ENCODE data around the gene MAN2A1. TPM values are rescaled to one million over a fixed set of nuclear protein-coding genes. Genes with fewer than 3 reads are reported as not detected.

Gene MAN2A1
- total RNA-seq, 1 experiment from 2014 or later = 51.0 TPM

DNA sequence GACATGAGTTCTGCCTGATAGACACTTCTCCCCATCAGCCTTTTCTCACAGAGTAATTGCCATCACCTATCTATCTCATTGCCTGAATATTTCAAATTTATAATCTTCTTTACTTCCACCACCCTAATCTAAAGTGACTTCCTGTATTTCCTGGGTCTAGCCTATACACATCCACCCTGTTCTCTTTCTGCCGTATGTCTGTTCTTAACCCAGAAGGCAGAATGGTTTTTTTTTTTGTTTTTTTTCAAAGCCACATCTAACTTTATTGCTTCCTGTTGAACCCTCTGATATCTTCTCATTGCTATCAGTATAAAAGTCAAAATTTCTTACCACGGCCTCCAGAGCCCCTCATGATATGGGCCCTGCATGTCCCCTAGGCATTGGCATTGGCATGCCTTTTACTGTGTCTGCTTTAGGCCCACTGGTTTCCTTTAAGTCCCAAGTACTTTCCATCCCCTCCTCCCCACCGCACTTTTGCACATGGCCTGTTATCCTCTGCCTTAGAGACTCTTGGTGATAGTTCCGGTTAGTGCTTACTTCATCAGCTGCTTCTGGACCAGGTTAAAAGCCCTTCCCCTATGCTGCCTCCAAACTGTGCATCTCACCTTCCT is 159.9 kb downstream of the MAN2A1 start:
- TF ChIP-seq POLR2AphosphoS5 (IDR thresholded peaks at IDR 0.05; ENCODE audit: low read depth, low read length) (no peak), SIN3A (IDR thresholded peaks at IDR 0.05; ENCODE audit: borderline replicate concordance, insufficient read depth, low read depth, low read length) (no peak), TCF7L2 (IDR thresholded peaks at IDR 0.05; ENCODE audit: low read depth, low read length) (no peak)
- TF ChIP-seq, protein P1, sequence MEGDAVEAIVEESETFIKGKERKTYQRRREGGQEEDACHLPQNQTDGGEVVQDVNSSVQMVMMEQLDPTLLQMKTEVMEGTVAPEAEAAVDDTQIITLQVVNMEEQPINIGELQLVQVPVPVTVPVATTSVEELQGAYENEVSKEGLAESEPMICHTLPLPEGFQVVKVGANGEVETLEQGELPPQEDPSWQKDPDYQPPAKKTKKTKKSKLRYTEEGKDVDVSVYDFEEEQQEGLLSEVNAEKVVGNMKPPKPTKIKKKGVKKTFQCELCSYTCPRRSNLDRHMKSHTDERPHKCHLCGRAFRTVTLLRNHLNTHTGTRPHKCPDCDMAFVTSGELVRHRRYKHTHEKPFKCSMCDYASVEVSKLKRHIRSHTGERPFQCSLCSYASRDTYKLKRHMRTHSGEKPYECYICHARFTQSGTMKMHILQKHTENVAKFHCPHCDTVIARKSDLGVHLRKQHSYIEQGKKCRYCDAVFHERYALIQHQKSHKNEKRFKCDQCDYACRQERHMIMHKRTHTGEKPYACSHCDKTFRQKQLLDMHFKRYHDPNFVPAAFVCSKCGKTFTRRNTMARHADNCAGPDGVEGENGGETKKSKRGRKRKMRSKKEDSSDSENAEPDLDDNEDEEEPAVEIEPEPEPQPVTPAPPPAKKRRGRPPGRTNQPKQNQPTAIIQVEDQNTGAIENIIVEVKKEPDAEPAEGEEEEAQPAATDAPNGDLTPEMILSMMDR (IDR thresholded peaks at IDR 0.05) = no peak
- TF ChIP-seq, protein P2, sequence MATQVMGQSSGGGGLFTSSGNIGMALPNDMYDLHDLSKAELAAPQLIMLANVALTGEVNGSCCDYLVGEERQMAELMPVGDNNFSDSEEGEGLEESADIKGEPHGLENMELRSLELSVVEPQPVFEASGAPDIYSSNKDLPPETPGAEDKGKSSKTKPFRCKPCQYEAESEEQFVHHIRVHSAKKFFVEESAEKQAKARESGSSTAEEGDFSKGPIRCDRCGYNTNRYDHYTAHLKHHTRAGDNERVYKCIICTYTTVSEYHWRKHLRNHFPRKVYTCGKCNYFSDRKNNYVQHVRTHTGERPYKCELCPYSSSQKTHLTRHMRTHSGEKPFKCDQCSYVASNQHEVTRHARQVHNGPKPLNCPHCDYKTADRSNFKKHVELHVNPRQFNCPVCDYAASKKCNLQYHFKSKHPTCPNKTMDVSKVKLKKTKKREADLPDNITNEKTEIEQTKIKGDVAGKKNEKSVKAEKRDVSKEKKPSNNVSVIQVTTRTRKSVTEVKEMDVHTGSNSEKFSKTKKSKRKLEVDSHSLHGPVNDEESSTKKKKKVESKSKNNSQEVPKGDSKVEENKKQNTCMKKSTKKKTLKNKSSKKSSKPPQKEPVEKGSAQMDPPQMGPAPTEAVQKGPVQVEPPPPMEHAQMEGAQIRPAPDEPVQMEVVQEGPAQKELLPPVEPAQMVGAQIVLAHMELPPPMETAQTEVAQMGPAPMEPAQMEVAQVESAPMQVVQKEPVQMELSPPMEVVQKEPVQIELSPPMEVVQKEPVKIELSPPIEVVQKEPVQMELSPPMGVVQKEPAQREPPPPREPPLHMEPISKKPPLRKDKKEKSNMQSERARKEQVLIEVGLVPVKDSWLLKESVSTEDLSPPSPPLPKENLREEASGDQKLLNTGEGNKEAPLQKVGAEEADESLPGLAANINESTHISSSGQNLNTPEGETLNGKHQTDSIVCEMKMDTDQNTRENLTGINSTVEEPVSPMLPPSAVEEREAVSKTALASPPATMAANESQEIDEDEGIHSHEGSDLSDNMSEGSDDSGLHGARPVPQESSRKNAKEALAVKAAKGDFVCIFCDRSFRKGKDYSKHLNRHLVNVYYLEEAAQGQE (IDR thresholded peaks at IDR 0.05; ENCODE audit: insufficient read depth in 1 of 2, low read depth in 2 of 2, low read length in 1 of 2) = no peak
- ChIA-PET POLR2A (no interaction called here), CTCF (no interaction called here)
- H3K4me3 ChIP-seq (ENCODE audit: low read depth in 2 of 2, low read length in 2 of 2) = no peak overlapping the region
- in situ Hi-C loops (cut with HindIII; ENCODE audit: low pct_unique_long_range_greater_than_20kb, low sequenced_read_pairs) = no loop called here
- no peaks in the 10 kb centered on the region for H3K9me3 ChIP-seq (ENCODE audit: control insufficient read depth, insufficient read depth, low read depth, low read length)
- no peaks in the 10 kb centered on the region for H3K27me3 ChIP-seq (ENCODE audit: control insufficient read depth, insufficient read depth, low read length)
- DNase-seq (ENCODE audit: low read depth, low spot score) (no peak), ATAC-seq (no peak)
- H3K36me3 ChIP-seq (ENCODE audit: control insufficient read depth, insufficient read depth, low read length) = peaks cover 2% of the 10 kb centered on the region; the same call in 1 of the 2 replicates
- H3K4me1 ChIP-seq (ENCODE audit: control insufficient read depth, insufficient read depth, low read length) = no peaks in the 10 kb centered on the region
- intact Hi-C loops (cut with micrococcal nuclease; ENCODE audit: unreplicated experiment) = no loop called here
- no peak overlapping the region for H3K27ac ChIP-seq (ENCODE audit: low read length)
- no TSS peak for BruUV-seq (replicated peaks)

DNA sequence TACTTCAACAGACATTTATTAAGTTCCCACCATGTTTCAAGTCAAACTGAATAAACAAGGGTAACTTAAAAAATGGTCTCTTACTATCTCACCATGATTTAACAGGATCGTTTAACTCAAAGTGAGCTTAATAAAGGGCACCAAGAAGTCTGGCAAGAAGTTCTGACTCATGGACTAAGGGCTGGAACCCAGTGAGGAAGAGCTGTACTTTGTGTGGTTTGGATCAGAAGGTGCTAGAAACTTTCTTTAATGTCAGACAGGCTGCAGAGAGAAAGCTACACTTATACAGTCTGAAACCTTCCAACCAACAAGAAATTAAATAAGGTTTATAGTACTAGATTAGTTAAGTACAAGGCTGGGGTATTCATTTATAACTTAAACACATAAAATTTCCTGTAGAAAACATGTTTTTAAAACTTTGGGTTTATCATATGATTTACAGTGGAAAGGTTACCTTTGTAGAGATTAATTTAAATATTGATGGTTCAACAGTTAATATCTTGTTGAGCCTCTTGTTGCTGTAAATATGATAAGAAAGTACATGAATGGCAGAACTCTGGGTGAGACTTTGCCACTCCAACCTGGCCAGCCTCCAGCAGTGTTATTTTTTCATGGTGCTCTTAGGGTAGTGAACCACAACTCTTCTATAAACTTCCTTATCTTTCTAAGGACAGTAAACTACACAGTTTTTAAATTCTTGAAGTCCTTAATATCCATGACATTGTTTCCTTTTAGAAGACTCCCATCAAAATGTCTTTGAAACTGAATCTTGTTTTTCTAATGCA is 162.8 kb downstream of the MAN2A1 start:
- intact Hi-C loops (cut with micrococcal nuclease; ENCODE audit: unreplicated experiment) = no loop called here
- H3K9me3 ChIP-seq (ENCODE audit: control insufficient read depth, insufficient read depth, low read depth, low read length) = no peaks in the 10 kb centered on the region
- DNase-seq (ENCODE audit: low read depth, low spot score) (no peak), ATAC-seq (no peak)
- ChIA-PET POLR2A (no interaction called here), CTCF (no interaction called here)
- no peaks in the 10 kb centered on the region for H3K27me3 ChIP-seq (ENCODE audit: control insufficient read depth, insufficient read depth, low read length)
- no peak overlapping the region for H3K27ac ChIP-seq (ENCODE audit: low read length)
- no peak overlapping the region for H3K4me3 ChIP-seq (ENCODE audit: low read depth in 2 of 2, low read length in 2 of 2)
- in situ Hi-C loops (cut with HindIII; ENCODE audit: low pct_unique_long_range_greater_than_20kb, low sequenced_read_pairs) = no loop called here
- TF ChIP-seq TCF7L2 (IDR thresholded peaks at IDR 0.05; ENCODE audit: low read depth, low read length) (no peak), POLR2AphosphoS5 (IDR thresholded peaks at IDR 0.05; ENCODE audit: low read depth, low read length) (no peak), SIN3A (IDR thresholded peaks at IDR 0.05; ENCODE audit: borderline replicate concordance, insufficient read depth, low read depth, low read length) (no peak)
- TF ChIP-seq, protein P2 (IDR thresholded peaks at IDR 0.05; ENCODE audit: insufficient read depth in 1 of 2, low read depth in 2 of 2, low read length in 1 of 2) = no peak
- TF ChIP-seq, protein P1 (IDR thresholded peaks at IDR 0.05) = no peak
- peaks cover 2% of the 10 kb centered on the region; the same call in 1 of the 2 replicates for H3K36me3 ChIP-seq (ENCODE audit: control insufficient read depth, insufficient read depth, low read length)
- no peaks in the 10 kb centered on the region for H3K4me1 ChIP-seq (ENCODE audit: control insufficient read depth, insufficient read depth, low read length)
- no TSS peak for BruUV-seq (replicated peaks)

Data from Panc1 (cell line).